ENCODE measurements around the gene RAD9A.

RAD9A gene

DNA sequence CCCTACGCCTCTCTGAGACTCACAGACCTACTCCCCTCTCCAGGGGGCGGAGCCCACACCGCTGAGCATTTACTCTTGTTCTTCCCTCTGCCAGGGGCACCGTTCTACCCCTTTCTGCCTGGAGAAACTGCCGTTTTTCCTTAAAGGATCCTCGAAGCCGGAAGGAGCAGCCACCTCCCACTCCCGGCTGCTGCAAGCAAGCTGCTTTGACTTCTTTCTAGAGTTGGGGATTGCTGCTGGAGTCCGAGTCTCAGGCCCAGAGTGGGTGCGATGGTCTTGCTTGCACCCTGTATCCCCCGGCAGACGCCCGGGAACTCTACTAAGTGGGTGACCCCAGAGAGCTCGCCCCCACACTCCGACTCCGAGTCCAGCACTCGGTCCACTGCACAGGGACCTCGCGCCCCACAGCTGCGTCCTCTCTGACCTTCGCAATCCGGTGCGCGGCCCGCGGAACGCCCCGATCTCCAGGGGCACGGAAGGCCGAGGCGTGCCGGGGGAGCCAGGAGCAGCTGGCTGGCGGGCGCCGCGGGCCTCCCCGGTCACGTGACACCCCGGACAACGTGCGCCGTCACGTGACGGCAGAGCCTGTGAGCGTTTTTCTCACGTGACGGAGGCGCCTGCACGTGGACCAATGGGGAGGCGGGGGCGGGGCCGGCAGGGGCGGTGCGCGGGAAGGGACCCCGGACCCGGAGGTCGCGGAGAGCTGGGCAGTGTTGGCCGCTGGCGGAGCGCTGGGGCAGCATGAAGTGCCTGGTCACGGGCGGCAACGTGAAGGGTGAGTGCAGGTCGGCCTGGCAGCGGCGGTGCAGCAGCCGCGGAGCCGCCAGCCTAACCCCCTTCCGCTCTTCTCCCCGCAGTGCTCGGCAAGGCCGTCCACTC lies at the start of gene RAD9A:
Gene RAD9A (plus strand): TSS at position 683 of the 879 bp plus-strand sequence. CDS start 59 bp downstream, at position 742.
- DNase-seq (ENCODE audit: low spot score): peak; percentile 96

DNA sequence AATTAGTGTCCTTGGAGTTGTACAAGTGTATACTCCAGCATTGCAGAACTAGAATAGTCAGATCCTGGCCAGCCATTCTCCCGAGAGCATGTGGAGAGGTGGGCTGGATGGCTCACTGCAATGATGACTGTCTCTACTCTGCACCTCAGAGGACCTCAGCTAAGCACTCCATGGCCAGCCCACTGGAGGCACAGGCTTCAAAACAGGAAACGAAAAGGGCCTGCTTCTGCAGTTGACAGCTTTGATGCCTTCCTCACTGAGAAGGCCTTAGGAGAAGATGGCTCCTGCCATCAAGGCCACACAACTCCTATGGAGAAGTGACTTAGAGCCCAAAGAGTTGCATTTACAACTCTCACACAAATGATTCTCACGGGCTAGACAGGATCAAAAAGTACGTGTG lies 47.5 kb upstream of the RAD9A start:
- no peak for DNase-seq (ENCODE audit: low spot score)

DNA sequence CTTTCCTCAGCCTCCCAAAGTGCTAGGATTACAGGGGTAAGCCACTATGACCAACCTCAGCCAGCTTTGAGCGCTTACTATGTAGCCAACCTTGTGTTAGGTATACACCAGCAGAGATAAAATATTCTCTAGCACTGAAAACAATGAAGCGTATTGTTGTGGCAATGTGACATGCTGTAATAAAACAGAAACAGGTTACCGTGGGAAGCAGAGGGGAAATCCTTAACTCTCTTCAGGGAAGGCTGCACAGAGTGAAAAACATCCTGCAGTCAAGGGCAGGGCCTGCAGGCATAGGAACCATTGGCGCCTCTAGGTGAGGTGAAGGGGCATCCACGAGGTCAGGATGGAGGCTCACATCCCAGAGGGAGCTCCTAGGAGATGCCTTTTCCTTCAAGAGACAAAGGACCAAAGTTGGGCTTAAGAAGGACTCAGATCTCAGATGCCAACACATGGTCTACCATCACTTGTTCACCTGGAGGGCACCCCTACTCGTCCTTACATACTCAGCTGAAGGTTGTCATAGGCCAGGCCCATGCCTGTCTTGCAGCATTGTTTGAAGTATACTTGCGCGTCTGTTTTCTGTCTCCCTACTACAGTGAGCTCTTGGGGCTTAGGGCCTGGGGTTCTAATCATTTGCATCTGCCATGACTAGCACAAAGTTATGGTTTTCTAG lies 46.4 kb upstream of the RAD9A start:
- DNase-seq (ENCODE audit: low spot score): no peak

DNA sequence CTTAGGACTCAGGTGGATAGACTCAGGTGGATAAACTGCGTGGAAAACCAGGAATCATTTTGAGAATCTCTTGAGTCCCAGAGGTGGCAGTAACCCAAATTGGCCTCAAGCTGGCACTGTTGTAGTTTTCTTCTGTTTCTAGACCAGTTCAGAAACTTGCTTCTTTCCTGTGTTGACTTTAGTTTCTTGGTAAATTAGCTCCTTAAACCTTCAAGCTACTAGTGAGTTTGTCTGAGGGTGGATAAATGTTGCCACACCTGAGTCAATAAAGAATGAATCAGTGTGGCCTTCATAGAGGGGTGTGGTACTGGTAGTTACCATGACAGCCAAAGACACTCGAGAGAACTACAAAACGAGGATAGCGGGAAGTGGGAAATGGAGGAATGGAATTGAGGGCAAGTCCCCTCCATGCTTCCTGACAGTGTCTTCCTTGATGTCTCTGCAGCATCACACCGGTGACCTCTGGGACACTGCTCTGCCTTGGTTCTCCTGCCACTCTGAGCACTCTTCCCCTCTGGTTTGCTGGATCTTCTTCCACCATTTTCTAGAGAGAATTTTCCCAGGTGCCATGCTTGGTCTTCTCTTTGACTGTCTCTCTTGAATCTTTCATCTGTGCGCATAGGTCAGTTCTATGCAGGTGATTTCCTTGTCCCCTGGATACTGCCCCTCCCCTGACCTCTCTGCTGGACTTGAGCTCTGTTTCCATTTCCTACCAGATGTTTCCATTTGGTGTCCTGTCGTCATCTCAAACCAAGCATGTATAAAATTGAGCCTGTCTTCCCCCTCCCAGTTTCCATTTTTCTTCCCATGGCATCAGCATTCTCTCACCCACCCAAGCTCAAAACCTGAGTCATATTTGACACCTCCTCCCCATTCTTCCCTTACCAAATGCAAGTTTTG lies 45.6 kb upstream of the RAD9A start:
- DNase-seq (ENCODE audit: low spot score): no peak

DNA sequence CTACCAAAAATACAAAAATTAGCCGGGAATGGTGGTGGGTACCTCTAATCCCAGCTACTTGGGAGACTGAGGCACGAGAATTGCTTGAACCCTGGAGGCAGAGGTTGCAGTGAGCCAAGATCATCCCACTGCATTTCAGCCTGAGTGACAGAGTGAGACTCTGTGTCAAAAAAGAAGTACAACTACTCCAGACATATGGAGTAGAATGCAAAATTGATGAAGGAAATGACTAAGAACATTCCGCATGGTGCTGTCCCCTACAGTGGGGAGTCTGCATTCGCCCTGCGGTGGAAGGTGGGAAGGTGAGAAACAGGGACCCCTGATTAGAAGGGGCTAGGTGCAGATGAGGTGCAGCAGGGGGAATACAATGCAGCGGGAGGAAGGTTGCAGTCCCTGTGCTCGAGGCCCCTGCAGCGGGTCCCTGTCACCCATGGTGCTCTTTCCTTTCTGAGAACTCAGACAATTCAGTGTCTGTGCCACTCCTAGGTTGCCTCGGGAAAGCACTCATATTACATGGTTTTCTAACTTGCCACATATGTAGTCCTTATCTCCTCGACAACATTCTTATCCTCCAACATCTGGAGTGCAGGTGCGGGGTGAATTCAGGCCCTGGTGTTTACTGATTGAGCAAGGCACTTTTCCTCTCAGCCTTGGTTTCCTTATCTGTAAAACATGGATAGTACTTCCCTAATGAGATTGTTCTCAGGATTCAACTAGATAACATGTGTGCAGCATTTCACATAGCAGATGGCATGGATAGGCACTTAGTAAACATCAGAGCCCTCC lies 43.6 kb upstream of the RAD9A start:
- no peak for DNase-seq (ENCODE audit: low spot score)

DNA sequence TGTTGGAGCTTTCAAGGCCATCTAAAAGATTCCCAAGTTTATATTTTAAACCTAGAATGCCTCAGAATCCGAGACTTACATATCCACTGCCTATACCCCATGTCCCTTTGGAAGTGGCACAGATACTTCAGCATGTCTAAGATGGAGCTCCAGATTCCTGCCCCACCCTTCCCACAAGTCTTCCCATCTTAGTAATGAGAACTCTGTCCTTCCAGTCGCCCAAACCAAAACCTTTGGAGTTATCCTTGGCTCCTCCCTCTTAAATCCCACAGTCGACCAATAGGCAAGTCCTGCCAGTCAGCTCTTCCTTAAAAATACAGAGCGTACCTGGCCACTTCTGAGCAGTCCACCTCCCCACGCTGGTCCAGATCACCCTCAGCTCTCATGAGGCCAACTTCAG lies 42.8 kb upstream of the RAD9A start:
- DNase-seq (ENCODE audit: low spot score): no peak

DNA sequence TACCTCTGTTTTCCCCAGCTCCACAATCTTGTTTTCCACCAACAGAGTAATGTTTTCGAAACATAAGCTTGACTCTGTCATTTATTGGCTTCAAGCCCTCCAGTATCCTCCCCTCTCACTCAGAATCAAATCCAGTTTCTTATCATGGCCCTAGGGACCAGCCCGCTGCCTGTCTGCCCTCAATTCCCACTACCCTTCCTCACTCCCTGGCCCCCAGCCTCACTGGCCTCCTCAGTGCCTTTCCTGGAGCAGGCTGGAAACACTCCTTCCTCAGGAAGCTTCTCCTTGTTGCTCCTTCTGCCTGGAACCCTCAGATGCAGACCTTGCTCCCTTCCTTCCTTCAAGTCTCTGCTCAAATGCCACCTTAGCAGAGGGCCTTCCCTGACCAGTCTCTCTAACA lies 42.3 kb upstream of the RAD9A start:
- no peak for DNase-seq (ENCODE audit: low spot score)

DNA sequence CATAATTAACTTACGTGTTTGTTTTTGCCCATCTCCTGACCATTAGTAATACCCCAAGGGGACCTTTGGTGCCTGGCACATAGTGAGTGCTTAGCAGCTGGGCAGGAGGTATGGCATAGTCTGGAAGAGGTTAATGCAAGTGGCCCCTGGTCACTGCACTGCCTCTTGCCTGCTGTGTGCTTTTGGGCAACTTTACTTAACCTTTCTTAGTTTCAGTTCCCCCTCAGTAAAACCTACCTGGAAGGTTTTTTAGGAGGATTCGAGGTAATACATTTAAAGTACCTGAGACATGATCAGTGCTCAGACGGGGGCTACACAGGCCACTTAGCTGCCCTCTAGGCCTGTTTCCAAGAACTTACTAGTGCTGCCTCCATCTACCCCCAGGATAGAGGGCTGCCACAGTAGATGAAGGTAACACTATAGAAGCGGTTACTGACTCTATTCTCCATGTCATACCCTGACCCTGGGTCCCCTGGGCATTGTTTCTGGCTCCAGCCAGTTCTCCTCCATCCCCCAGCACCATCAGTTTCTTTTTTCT lies 41.8 kb upstream of the RAD9A start:
- no peak for DNase-seq (ENCODE audit: low spot score)

DNA sequence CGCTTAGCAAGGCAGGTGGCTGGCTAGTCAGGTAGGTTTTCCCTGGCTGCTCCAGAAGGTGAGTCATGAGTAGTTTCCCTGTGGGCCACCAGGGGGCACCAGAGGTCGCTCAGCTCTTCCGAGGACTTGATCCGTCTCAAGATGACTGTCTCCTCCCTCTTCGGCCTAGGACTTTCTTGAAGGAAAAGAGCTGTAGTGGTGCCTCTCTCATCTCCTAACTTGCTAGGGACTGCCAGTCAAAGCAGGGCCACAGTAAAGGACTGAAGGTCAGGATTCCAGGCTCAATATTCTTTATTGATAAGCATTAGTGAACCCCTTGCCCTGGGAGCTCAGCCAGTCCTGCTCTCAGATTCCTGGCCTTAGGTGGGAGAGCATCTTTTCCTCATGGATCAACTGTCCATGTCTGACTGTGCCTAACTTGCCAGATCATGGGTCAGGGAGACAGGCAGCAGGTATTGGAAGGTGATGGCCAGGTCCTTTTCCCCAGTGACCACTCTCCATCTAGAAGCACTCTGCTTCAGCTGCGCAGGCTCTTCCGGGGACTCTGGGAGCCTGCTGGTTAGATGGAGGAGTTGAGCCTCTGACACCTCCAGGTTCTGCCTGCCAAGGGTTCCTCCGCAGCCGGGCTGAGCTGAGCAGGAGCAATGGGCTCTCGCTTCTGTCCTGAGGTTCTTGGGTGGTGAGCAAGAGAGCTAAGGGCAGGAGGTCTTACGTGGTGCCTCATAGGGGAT lies 40.3 kb upstream of the RAD9A start:
- peak; percentile 86 for DNase-seq (ENCODE audit: low spot score)

DNA sequence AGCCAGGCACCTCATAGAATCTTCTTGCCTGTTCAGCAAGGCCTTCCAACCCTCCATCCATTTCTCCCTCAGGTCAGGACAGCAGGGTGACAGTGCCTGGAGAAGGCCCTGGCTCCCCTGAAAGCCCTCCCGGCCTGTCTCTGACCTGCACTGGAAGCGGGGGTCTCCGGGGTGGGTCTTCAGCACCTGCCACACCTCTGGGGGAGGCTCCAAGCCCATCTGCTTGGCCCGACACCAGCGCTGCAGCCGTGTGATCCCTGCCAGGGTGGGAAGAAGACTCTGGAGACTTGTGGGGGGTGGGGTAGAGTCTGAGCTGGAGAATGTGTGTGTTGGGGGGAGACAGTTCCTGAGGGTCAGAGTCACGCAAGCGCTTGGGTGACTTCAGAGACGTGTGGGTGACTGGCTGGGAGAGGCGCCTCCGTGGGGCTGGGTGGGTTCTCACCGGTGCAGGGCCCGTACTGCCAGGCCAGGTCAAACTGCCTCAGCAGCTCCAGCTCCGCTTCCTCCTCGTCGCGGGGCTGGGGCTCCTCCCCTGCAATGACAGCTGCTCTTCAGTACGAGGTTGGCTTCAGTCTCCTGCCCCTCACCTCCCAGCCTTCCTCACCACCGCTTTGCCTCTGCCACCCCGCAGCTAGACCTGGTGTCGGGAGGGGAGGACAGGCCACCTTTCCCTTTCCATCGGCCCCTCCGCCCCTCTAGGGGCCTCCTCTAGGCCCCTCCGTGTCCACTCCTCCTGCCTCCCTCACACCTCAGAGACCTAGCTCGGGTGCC lies 39.1 kb upstream of the RAD9A start:
- DNase-seq (ENCODE audit: low spot score): no peak

DNA sequence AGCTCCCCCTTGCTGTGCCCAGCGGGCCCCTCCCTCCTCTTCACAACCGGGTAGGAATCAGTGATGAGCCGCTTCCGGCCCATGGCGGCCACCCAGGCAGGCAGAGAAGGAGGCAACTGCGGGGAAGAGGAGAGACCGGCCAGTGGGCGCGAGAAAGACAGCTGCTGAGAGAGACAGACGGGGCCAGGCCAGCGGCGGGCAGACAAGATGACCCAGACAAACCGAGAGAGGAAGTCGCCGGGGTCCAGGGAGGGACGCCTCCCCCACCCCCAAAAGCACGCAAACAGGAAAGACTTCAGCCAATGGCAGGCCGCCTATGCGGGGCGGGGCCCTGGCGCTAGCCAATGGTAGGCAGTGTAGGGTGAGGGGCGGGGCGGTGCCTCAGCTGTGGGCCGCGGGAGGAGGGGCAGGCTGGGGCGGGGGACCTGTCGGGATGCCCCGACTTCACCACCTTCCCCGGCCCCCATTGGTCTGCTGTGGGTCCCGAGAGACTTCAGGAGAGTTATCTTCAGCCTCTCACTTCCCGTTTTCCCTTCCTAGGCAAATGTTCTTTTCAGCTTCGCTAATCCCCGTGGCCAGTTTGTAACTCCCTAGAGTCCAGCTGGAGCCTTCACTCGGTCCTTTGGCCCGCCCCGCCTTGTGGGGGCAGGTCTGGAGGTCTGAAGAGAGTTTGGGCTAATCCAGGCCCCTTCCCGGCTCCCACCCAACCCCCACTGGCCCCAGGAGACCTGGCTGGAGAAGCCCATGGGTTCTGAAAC lies 38.3 kb upstream of the RAD9A start, which contains the start of gene POLD4:
Gene POLD4 (minus strand): TSS at position 230 of the 758 bp plus-strand sequence. CDS start 147 bp downstream, at position 83.
- peak; percentile 93 for DNase-seq (ENCODE audit: low spot score)

DNA sequence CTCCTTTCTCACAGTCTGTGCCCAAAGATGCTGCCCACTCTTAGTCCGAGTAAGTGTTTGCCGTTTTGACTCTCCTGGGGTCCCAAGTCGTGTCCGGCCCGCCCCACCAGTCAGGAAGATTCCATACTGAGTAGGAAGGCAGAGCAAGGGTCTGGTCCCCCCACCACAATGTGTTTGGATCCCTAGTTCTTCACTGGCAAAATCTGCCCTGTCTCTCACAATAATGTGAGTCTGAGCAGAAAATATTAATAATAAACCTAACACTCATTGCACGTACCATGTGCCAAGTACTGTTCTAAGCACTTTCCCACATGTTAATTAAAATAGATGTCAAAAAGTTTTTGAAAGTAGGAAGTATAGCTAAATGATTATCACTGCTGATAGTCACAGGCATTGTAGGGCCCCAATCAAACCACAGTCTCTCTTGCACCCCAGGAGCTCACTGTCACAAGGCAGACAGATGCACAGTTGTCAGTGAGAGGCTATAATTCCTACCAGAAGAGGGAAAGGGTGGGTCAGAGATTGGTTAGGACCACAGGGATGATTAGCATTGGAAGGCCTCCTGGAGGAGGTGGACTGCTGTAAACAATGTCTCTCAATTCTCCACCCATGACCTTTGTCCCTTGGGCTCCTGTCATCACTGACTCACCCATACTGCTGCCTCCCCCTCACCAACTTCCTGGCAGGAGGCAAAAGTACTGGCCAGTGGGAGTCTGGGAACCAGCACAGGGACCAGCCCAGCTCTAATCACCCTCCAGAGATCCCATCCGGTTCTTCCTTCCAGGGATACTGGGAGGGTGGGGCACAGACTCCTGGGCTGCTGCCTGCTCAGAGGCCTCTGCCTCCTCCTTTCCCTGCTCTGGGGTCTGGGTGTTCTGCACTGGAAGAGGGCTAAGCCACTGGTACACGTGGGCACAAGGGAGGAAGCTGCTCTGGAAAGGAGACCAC lies 37.4 kb upstream of the RAD9A start:
- no peak for DNase-seq (ENCODE audit: low spot score)

DNA sequence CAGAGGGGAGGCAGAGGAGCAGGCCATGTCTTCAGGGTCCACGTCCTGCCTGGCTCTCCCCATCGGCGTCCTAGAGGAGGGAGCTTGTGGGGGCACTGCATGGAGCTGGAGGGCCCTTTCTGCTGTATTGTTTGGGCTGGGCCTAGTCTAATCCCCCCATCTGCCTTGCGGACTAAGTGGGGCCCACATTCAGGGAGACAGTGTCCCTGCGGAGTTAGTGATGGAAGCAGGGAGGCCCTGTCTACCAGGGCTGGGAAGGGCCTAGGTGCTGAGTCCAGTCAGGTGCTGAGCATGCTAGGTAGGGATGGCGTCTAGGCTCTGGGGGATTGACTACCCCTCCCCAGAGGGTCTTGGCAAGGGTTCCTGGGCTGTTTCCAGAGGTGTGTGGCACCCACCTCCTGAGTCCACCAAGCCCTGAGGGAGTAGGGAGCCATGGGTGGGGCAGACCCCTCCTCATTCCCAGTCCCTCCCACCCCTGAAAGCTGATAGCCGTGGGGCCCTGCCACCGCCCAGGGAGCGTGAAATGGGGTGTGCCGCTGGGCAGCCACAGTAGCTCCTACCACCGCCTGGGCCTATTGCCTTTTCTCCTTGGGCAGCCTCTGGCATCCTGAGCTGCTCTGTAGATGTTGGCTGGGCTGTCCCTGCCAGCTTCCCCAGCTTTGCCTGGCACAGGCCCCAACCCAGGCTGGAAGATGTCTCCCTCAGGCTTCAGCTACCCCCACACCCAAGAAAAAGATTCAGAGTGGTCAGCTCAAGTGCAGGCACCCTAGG lies 36.6 kb upstream of the RAD9A start:
- no peak for DNase-seq (ENCODE audit: low spot score)

DNA sequence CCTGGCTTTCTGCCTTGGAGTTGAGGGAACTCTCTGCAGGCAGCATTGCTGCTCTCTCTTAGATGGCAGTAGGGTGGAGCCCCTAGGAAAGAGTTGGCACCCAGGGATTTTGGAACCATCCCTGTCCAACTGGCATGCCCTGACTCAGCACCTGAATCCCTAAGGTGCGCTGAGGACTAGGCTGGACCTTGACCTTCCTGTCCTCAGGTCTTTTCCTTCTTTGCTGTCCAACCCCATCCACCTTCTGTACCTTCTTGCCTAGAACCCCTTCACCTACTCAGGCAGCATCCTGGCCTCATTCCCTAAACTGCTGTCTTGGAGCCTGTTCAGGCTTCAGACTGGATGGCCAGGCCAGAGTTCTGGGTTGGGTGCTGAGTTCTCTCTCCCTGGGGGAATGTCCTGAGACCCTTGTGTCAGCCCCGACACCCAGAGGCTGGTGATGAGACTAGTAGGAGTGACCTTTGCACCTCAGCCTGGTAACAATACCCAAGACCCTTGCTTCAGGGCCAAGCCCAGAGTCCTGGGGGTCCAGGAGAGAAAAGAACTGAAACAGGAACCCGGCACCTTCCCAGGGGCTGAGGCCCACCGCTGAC lies 35.9 kb upstream of the RAD9A start:
- DNase-seq (ENCODE audit: low spot score): no peak

DNA sequence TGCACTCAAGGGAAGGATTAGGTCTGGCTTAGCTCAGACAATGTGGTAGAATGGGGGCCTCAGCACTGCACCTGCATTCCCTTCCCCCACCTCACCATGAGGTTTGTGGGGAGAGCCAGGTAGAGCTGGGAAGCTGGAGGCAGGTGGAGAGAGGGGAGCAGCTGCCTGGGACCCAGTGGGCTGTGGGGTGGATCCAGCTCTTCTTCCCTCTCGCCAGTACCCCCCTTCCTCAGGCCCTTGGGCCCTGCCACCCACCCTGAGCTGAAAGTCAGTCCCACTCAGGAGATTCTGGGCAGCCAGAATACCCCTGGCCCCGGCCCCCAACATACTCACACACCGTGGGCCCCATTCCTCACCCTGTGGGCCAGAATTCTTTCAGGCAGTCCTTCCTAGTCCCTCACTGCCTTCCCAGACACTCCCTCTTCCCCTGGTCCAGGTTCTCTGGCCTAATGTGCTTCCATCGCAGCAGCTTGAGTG lies 35.4 kb upstream of the RAD9A start:
- no peak for DNase-seq (ENCODE audit: low spot score)

DNA sequence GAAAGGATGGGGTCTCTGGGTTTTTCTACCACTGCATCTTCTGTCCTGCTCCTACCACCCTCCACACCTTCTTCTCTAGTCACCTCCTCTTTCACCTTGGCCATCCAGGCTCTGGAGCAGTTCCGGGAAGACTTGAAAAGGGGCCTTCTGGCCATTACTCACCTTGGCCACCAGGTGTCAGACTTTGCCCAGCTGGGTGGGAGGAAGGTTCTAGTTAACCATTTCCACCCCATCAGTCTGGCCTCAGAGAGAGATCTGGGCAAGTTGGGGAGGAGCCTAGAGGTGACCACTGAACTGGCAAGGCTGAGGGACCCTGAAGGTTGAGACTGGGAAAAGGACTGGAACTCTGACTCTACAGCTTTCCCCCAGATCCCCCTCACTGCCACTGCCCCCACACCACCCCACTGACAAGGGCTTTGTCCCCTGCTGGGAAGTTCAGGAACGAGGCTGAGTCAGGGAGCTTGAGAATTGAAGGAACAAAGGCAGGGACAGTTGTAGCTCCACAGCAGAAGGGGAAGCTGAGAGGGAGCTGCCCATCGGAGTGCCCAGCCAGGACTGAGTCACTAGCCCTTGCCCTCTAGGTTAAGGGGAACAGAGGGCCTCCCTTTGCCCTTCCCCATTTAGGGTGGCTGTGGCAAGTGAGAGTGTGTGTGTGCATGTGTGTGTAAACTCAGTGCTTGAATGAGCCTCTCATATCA lies 34.8 kb upstream of the RAD9A start:
- peak; percentile 81 for DNase-seq (ENCODE audit: low spot score)

Measured in hematopoietic multipotent progenitor cell treated with erythropoietin and hydrocortisone succinate and interleukin-3 and kit ligand, for 15 days (in vitro differentiated cells).